Measurements from ENCODE around the gene SEMA4G. TPM values are rescaled to one million over a fixed set of nuclear protein-coding genes. Genes with fewer than 3 reads are reported as not detected.

The SEMA4G gene
- total and polyA plus RNA-seq, 8 donors, result 2.7 to 44.2 (median 33.9) TPM

GRCh38 chr10:100965820-100966219 lies 3.5 kb upstream of the SEMA4G start:
- Histone ChIP-seq H3K27me3 (peaks cover 0 to 15% of the 10 kb centered on the region in 2 donors), H3K27ac (no peak overlapping the region), H3K4me1 (peaks cover 5 to 15% of the 10 kb centered on the region in 2 donors), H3K9me3 (no peaks in the 10 kb centered on the region), H3K4me3 (no peak overlapping the region), H3K36me3 (peaks cover 0 to 46% of the 10 kb centered on the region in 2 donors)
- ATAC-seq, result no peak
- DNase-seq, result no peak
- intact Hi-C loops (cut with DNase I), result no loop called here
- TF ChIP-seq CTCF (IDR thresholded peaks at IDR 0.05), result no peak

GRCh38 chr10:100966887-100967286 lies 2.4 kb upstream of the SEMA4G start:
- no peak for DNase-seq
- Histone ChIP-seq H3K4me3 (no peak overlapping the region), H3K27ac (no peak overlapping the region), H3K4me1 (peaks cover 5 to 15% of the 10 kb centered on the region in 2 donors), H3K9me3 (no peaks in the 10 kb centered on the region), H3K27me3 (peaks cover 0 to 15% of the 10 kb centered on the region in 2 donors), H3K36me3 (peaks cover 0 to 36% of the 10 kb centered on the region in 2 donors)
- intact Hi-C loops (cut with DNase I), result no loop called here
- no peak for ATAC-seq
- TF ChIP-seq CTCF (IDR thresholded peaks at IDR 0.05), result no peak

- ATAC-seq (no peak), DNase-seq (no peak)
- Histone ChIP-seq H3K9me3 (no peaks in the 10 kb centered on the region), H3K36me3 (peaks cover 0 to 31% of the 10 kb centered on the region in 2 donors), H3K4me1 (peaks cover 5 to 15% of the 10 kb centered on the region in 2 donors), H3K27ac (no peak overlapping the region), H3K4me3 (no peak overlapping the region), H3K27me3 (peaks cover 0 to 15% of the 10 kb centered on the region in 2 donors)
- no peak for TF ChIP-seq CTCF (IDR thresholded peaks at IDR 0.05)
- intact Hi-C loops (cut with DNase I), result no loop called here
These were observed 2.0 kb upstream of the SEMA4G start for GRCh38 chr10:100967332-100967731.

- DNase-seq (no peak), ATAC-seq (no peak)
- Histone ChIP-seq H3K27me3 (peaks cover 0 to 15% of the 10 kb centered on the region in 2 donors), H3K36me3 (peaks cover 0 to 24% of the 10 kb centered on the region in 2 donors), H3K27ac (no peak overlapping the region), H3K4me1 (peaks cover 5 to 15% of the 10 kb centered on the region in 2 donors), H3K4me3 (no peak overlapping the region), H3K9me3 (no peaks in the 10 kb centered on the region)
- TF ChIP-seq CTCF (IDR thresholded peaks at IDR 0.05), result no peak
- intact Hi-C loops (cut with DNase I), result no loop called here
These were observed 1.1 kb upstream of the SEMA4G start for GRCh38 chr10:100968062-100968736.

GRCh38 chr10:100968863-100969186 lies 479 bp upstream of the SEMA4G start:
- Histone ChIP-seq H3K4me3 (peak overlapping the region; percentile 54 to 61), H3K4me1 (peaks cover 5 to 15% of the 10 kb centered on the region in 2 donors), H3K36me3 (peaks cover 0 to 18% of the 10 kb centered on the region in 2 donors), H3K27ac (no peak overlapping the region), H3K27me3 (peaks cover 0 to 15% of the 10 kb centered on the region in 2 donors), H3K9me3 (no peaks in the 10 kb centered on the region)
- ATAC-seq (peak; percentile 30), DNase-seq (no peak)
- TF ChIP-seq CTCF (IDR thresholded peaks at IDR 0.05), result no peak
- intact Hi-C loops (cut with DNase I), result no loop called here
